Dermis blood vessel endothelial cell (primary cell): ENCODE data around the gene ZNF136. TPM values are rescaled to one million over a fixed set of nuclear protein-coding genes. Genes with fewer than 3 reads are reported as not detected.

Experiments
- DNase-seq: peaks from one replicate; pipeline ENCODE4 v3.0.0; 2010
- total RNA-seq: library from RNA; depleted of rRNA; stranded (reverse); fragments of >200 nt; gene quantifications from 2 replicates; pipeline ENCODE4 v1.2.3, GENCODE V29; 2014

The ZNF136 gene
- total RNA-seq, 1 donor from 2014 or later, result 8.7 TPM

- peak; percentile 20 for DNase-seq
These were observed 32.2 kb downstream of the ZNF136 start for GRCh38 chr19:12194827-12195731.

GRCh38 chr19:12198136-12198535 lies 35.2 kb downstream of the ZNF136 start:
- no peak for DNase-seq

GRCh38 chr19:12199757-12200419 lies 37.0 kb downstream of the ZNF136 start:
- no peak for DNase-seq

- DNase-seq, result peak; percentile 9
These were observed 39.4 kb downstream of the ZNF136 start for GRCh38 chr19:12202250-12202649.

- DNase-seq, result no peak
These were observed 42.4 kb downstream of the ZNF136 start for GRCh38 chr19:12205296-12205695.

GRCh38 chr19:12208221-12208620 lies 45.3 kb downstream of the ZNF136 start:
- DNase-seq, result no peak

GRCh38 chr19:12217332-12217731 lies 54.4 kb downstream of the ZNF136 start:
- no peak for DNase-seq

- DNase-seq, result no peak
These were observed 60.2 kb downstream of the ZNF136 start for GRCh38 chr19:12222980-12223630.

- DNase-seq, result no peak
These were observed 61.8 kb downstream of the ZNF136 start for GRCh38 chr19:12224676-12225075.

- DNase-seq, result no peak
These were observed 67.1 kb downstream of the ZNF136 start for GRCh38 chr19:12229990-12230389.

GRCh38 chr19:12230751-12231733 lies 68.1 kb downstream of the ZNF136 start:
- no peak for DNase-seq

GRCh38 chr19:12232961-12233360 lies 70.1 kb downstream of the ZNF136 start:
- no peak for DNase-seq

- DNase-seq, result no peak
These were observed 74.4 kb downstream of the ZNF136 start for GRCh38 chr19:12237143-12237839.

Other genes starting within 250 kb of the ZNF136 start
- 8.8 and 11.2 TPM in 2 replicates for gene ZNF700, start 238.0 kb upstream of the ZNF136 start, total RNA-seq
- gene ZNF763, start 198.1 kb upstream of the ZNF136 start, total RNA-seq, result 1.6 and 3.1 TPM in 2 replicates
- gene ZNF433, start 127.4 kb upstream of the ZNF136 start, total RNA-seq, result 2.0 and 2.6 TPM in 2 replicates
- 0.17 and 0.70 TPM in 2 replicates for gene ZNF878, start 110.1 kb upstream of the ZNF136 start, total RNA-seq
- 5.4 and 5.7 TPM in 2 replicates for gene ZNF844, start 98.4 kb upstream of the ZNF136 start, total RNA-seq
- 4.0 and 4.8 TPM in 2 replicates for gene ZNF20, start 22.7 kb upstream of the ZNF136 start, total RNA-seq
- 11.5 and 15.1 TPM in 2 replicates for gene ZNF625, start 6.4 kb upstream of the ZNF136 start, total RNA-seq
- 6.9 and 8.8 TPM in 2 replicates for gene ZNF44, start 131.8 kb downstream of the ZNF136 start, total RNA-seq
- 2.2 TPM in 2 replicates for gene ZNF563, start 170.5 kb downstream of the ZNF136 start, total RNA-seq
- gene ZNF442, start 202.6 kb downstream of the ZNF136 start, total RNA-seq, result 2.7 and 4.3 TPM in 2 replicates
- gene ZNF799, start 238.2 kb downstream of the ZNF136 start, total RNA-seq, result 6.1 and 12.1 TPM in 2 replicates